ENCODE measurements around the gene RAD51C. TPM values are rescaled to one million over a fixed set of nuclear protein-coding genes. Genes with fewer than 3 reads are reported as not detected.

The RAD51C gene
- total and polyA plus RNA-seq, 9 of the 15 experiments (the other 6 are each of a cell fraction or from before 2014, with no cell fraction given): 93.9 to 341 (median 135) TPM

DNA sequence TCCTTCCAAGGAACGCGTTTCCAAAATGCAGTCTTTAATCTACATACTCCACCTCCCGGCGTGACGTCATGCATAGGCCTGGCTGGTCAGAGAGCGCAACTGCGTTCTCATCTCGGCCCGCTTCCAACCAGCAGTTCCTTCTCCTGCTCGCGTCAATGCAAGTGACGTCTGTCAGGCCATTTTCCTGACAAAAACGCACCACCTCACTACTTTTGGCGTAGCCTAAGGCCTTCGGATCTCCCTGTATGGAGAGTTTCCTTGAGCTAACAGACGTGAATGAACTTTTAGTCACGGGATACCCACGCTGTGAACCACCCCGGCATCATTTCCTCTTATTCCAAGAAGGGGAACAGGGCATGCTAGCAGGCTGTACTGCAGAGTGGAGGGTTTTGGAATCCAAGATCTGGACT is 25.5 kb upstream of the RAD51C start (continued):
- TF ChIP-seq, protein P1, sequence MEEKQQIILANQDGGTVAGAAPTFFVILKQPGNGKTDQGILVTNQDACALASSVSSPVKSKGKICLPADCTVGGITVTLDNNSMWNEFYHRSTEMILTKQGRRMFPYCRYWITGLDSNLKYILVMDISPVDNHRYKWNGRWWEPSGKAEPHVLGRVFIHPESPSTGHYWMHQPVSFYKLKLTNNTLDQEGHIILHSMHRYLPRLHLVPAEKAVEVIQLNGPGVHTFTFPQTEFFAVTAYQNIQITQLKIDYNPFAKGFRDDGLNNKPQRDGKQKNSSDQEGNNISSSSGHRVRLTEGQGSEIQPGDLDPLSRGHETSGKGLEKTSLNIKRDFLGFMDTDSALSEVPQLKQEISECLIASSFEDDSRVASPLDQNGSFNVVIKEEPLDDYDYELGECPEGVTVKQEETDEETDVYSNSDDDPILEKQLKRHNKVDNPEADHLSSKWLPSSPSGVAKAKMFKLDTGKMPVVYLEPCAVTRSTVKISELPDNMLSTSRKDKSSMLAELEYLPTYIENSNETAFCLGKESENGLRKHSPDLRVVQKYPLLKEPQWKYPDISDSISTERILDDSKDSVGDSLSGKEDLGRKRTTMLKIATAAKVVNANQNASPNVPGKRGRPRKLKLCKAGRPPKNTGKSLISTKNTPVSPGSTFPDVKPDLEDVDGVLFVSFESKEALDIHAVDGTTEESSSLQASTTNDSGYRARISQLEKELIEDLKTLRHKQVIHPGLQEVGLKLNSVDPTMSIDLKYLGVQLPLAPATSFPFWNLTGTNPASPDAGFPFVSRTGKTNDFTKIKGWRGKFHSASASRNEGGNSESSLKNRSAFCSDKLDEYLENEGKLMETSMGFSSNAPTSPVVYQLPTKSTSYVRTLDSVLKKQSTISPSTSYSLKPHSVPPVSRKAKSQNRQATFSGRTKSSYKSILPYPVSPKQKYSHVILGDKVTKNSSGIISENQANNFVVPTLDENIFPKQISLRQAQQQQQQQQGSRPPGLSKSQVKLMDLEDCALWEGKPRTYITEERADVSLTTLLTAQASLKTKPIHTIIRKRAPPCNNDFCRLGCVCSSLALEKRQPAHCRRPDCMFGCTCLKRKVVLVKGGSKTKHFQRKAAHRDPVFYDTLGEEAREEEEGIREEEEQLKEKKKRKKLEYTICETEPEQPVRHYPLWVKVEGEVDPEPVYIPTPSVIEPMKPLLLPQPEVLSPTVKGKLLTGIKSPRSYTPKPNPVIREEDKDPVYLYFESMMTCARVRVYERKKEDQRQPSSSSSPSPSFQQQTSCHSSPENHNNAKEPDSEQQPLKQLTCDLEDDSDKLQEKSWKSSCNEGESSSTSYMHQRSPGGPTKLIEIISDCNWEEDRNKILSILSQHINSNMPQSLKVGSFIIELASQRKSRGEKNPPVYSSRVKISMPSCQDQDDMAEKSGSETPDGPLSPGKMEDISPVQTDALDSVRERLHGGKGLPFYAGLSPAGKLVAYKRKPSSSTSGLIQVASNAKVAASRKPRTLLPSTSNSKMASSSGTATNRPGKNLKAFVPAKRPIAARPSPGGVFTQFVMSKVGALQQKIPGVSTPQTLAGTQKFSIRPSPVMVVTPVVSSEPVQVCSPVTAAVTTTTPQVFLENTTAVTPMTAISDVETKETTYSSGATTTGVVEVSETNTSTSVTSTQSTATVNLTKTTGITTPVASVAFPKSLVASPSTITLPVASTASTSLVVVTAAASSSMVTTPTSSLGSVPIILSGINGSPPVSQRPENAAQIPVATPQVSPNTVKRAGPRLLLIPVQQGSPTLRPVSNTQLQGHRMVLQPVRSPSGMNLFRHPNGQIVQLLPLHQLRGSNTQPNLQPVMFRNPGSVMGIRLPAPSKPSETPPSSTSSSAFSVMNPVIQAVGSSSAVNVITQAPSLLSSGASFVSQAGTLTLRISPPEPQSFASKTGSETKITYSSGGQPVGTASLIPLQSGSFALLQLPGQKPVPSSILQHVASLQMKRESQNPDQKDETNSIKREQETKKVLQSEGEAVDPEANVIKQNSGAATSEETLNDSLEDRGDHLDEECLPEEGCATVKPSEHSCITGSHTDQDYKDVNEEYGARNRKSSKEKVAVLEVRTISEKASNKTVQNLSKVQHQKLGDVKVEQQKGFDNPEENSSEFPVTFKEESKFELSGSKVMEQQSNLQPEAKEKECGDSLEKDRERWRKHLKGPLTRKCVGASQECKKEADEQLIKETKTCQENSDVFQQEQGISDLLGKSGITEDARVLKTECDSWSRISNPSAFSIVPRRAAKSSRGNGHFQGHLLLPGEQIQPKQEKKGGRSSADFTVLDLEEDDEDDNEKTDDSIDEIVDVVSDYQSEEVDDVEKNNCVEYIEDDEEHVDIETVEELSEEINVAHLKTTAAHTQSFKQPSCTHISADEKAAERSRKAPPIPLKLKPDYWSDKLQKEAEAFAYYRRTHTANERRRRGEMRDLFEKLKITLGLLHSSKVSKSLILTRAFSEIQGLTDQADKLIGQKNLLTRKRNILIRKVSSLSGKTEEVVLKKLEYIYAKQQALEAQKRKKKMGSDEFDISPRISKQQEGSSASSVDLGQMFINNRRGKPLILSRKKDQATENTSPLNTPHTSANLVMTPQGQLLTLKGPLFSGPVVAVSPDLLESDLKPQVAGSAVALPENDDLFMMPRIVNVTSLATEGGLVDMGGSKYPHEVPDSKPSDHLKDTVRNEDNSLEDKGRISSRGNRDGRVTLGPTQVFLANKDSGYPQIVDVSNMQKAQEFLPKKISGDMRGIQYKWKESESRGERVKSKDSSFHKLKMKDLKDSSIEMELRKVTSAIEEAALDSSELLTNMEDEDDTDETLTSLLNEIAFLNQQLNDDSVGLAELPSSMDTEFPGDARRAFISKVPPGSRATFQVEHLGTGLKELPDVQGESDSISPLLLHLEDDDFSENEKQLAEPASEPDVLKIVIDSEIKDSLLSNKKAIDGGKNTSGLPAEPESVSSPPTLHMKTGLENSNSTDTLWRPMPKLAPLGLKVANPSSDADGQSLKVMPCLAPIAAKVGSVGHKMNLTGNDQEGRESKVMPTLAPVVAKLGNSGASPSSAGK (IDR thresholded peaks at IDR 0.05): peak; percentile 44; the same call in 1 of the 2 replicates
- TF ChIP-seq ZNF124 (CRISPR knock-in tag; IDR thresholded peaks at IDR 0.05) (no peak), IFI16 (CRISPR knock-in tag; IDR thresholded peaks at IDR 0.05) (0 out of 2 replicates have a peak, but pooled peaks have one; percentile 19), ELF2 (CRISPR knock-in tag; IDR thresholded peaks at IDR 0.05) (no peak), KHSRP (IDR thresholded peaks at IDR 0.05) (peak; percentile 85), PRPF4 (IDR thresholded peaks at IDR 0.05; ENCODE audit: insufficient read depth, low read depth, low read length, poor library complexity, severe bottlenecking) (no peak), ZNF175 (CRISPR knock-in tag; IDR thresholded peaks at IDR 0.05; ENCODE audit: low read depth) (peak; percentile 87), SMC3 (conservative IDR thresholded peaks at IDR 0.05; ENCODE audit: insufficient read depth, low read depth, low read length) (no peak), ZNF589 (CRISPR knock-in tag; IDR thresholded peaks at IDR 0.05; ENCODE audit: low read depth) (peak; percentile 56; the same call in 1 of the 2 replicates), SMAD4 (CRISPR knock-in tag; conservative IDR thresholded peaks at IDR 0.05) (peak; percentile 61; the same call in 1 of the 2 replicates), ZBTB17 (CRISPR knock-in tag; IDR thresholded peaks at IDR 0.05) (0 out of 2 replicates have a peak, but pooled peaks have one; percentile 59)
- TF ChIP-seq, protein P2, sequence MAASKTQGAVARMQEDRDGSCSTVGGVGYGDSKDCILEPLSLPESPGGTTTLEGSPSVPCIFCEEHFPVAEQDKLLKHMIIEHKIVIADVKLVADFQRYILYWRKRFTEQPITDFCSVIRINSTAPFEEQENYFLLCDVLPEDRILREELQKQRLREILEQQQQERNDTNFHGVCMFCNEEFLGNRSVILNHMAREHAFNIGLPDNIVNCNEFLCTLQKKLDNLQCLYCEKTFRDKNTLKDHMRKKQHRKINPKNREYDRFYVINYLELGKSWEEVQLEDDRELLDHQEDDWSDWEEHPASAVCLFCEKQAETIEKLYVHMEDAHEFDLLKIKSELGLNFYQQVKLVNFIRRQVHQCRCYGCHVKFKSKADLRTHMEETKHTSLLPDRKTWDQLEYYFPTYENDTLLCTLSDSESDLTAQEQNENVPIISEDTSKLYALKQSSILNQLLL (CRISPR knock-in tag; IDR thresholded peaks at IDR 0.05; ENCODE audit: borderline replicate concordance): no peak
- TF ChIP-seq, protein P3, sequence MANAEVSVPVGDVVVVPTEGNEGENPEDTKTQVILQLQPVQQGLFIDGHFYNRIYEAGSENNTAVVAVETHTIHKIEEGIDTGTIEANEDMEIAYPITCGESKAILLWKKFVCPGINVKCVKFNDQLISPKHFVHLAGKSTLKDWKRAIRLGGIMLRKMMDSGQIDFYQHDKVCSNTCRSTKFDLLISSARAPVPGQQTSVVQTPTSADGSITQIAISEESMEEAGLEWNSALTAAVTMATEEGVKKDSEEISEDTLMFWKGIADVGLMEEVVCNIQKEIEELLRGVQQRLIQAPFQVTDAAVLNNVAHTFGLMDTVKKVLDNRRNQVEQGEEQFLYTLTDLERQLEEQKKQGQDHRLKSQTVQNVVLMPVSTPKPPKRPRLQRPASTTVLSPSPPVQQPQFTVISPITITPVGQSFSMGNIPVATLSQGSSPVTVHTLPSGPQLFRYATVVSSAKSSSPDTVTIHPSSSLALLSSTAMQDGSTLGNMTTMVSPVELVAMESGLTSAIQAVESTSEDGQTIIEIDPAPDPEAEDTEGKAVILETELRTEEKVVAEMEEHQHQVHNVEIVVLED (CRISPR knock-in tag; IDR thresholded peaks at IDR 0.05): peak; percentile 65

All from K562 (cell line).